GM03348 (cell line): Measurements from ENCODE around the gene ITPK1.

ENCODE experiments used
- DNase-seq: peaks from one replicate; pipeline ENCODE4 v3.0.0; 2012; ENCODE audit warnings: low spot score

ITPK1 gene

GRCh38 chr14:92936085-92936484 lies 179.6 kb downstream of the ITPK1 start:
- no peak for DNase-seq

- DNase-seq = no peak
These were observed 180.3 kb downstream of the ITPK1 start for GRCh38 chr14:92935446-92935845.

- no peak for DNase-seq
These were observed 181.3 kb downstream of the ITPK1 start for GRCh38 chr14:92934196-92935085.

GRCh38 chr14:92933481-92933880 lies 182.2 kb downstream of the ITPK1 start:
- DNase-seq = no peak

GRCh38 chr14:92932448-92933395 lies 183.0 kb downstream of the ITPK1 start:
- no peak for DNase-seq

- no peak for DNase-seq
These were observed 183.9 kb downstream of the ITPK1 start for GRCh38 chr14:92931681-92932447.

- peak; percentile 84 for DNase-seq
These were observed 184.8 kb downstream of the ITPK1 start for GRCh38 chr14:92930737-92931602.

- no peak for DNase-seq
These were observed 185.8 kb downstream of the ITPK1 start for GRCh38 chr14:92929689-92930608.

- DNase-seq = no peak
These were observed 186.6 kb downstream of the ITPK1 start for GRCh38 chr14:92928961-92929688.

GRCh38 chr14:92928258-92928629 lies 187.5 kb downstream of the ITPK1 start:
- no peak for DNase-seq

- DNase-seq = no peak
These were observed 188.1 kb downstream of the ITPK1 start for GRCh38 chr14:92927349-92928257.

- peak; percentile 31 for DNase-seq
These were observed 188.8 kb downstream of the ITPK1 start for GRCh38 chr14:92926931-92927330.

GRCh38 chr14:92926180-92926845 lies 189.4 kb downstream of the ITPK1 start:
- no peak for DNase-seq

- no peak for DNase-seq
These were observed 190.3 kb downstream of the ITPK1 start for GRCh38 chr14:92925446-92925845.

GRCh38 chr14:92924247-92924646 lies 191.5 kb downstream of the ITPK1 start:
- DNase-seq = no peak

GRCh38 chr14:92923744-92924103 lies 192.0 kb downstream of the ITPK1 start:
- DNase-seq = no peak

GRCh38 chr14:92922883-92923743 lies 192.6 kb downstream of the ITPK1 start, which contains the start of gene CHGA:
Gene CHGA (plus strand): TSS chr14:92923150. CDS start chr14:92923360, 210 bp downstream.
- peak; percentile 77 for DNase-seq
